Astrocyte of the cerebellum (primary cell): ENCODE measurements around the gene IQSEC1.

Source experiments
- DNase-seq: peaks from one replicate; pipeline ENCODE4 v3.0.0-alpha.2; 2011; ENCODE audit warnings: low read depth
- H3K4me3 ChIP-seq: 2 replicates; pipeline ENCODE4 v1.5.1; 2011; ENCODE audit warnings: mild to moderate bottlenecking, low read depth, low read length, moderate library complexity
- CTCF ChIP-seq: IDR thresholded peaks from 2 replicates; pipeline ENCODE4 v1.5.1; 2012; ENCODE audit warnings: low read length, low read depth, moderate library complexity, mild to moderate bottlenecking; ENCODE audit errors: missing control alignments
- in situ Hi-C: cut with HindIII; loops from 2 replicates; pipeline ENCODE4 v1.10.0; 2017; ENCODE audit warnings: low sequenced_read_pairs

The IQSEC1 gene

GRCh38 chr3:12979151-12979946, 93.9 kb downstream of the IQSEC1 start:
- DNase-seq: no peak
- in situ Hi-C loops: no loop called here
- TF ChIP-seq CTCF: no peak
- H3K4me3 ChIP-seq: no peak overlapping the region

GRCh38 chr3:12978682-12979081, 94.5 kb downstream of the IQSEC1 start:
- H3K4me3 ChIP-seq: no peak overlapping the region
- in situ Hi-C loops: no loop called here
- TF ChIP-seq CTCF: no peak
- DNase-seq: no peak

- no peak overlapping the region for H3K4me3 ChIP-seq
- in situ Hi-C loops: no loop called here
- no peak for DNase-seq
- TF ChIP-seq CTCF: no peak
Observed at GRCh38 chr3:12977117-12977808, 96.0 kb downstream of the IQSEC1 start.

- no peak for TF ChIP-seq CTCF
- no peak overlapping the region for H3K4me3 ChIP-seq
- DNase-seq: no peak
- in situ Hi-C loops: no loop called here
Observed at GRCh38 chr3:12975748-12976522, 97.3 kb downstream of the IQSEC1 start.

GRCh38 chr3:12974819-12975218, 98.4 kb downstream of the IQSEC1 start:
- in situ Hi-C loops: no loop called here

More at GRCh38 chr3:12974819-12975218, 98.4 kb downstream of the IQSEC1 start:
- no peak for DNase-seq
- TF ChIP-seq CTCF: no peak
- H3K4me3 ChIP-seq: no peak overlapping the region
